Heart left ventricle (tissue), 16 donors: Measurements from ENCODE around the gene EFNA2. TPM values are rescaled to one million over a fixed set of nuclear protein-coding genes. Genes with fewer than 3 reads are reported as not detected.

Experiments
- ATAC-seq, 4 donors: fragments of 200-7000 bp; cut with Tn5 transposase; one replicate each; pipeline ENCODE4 v1.9.1; 2020 to 2022; ENCODE audit warnings: moderate library complexity in 4 of 4, mild to moderate bottlenecking in 3 of 4, moderate number of reproducible peaks in 1 of 4
- DNase-seq, 5 donors: peaks; one replicate each; pipeline ENCODE4 v3.0.0-alpha.2; 2020
- H3K27ac ChIP-seq, 12 donors: fragments of 200-600 bp; sonication (generic) in 4 of 12; one replicate each; pipeline versions ENCODE4 v1.5.0 to v1.8.0; 2016 to 2022; ENCODE audit warnings: mild to moderate bottlenecking in 2 of 12
- H3K27me3 ChIP-seq, 9 donors: fragments of 200-600 bp; sonication (generic) in 2 of 9; one replicate each; pipeline versions ENCODE4 v1.5.1 to v1.8.0; 2016 to 2022; ENCODE audit warnings: mild to moderate bottlenecking in 3 of 9
- H3K36me3 ChIP-seq, 9 donors: fragments of 200-600 bp; sonication (generic) in 2 of 9; one replicate each; pipeline versions ENCODE4 v1.5.0 to v1.8.0; 2018 to 2022; ENCODE audit warnings: mild to moderate bottlenecking in 2 of 9
- H3K4me1 ChIP-seq, 12 donors: fragments of 200-600 bp; sonication (generic) in 4 of 12; one replicate each; pipeline versions ENCODE4 v1.5.0 to v1.8.0; 2016 to 2022; ENCODE audit warnings: mild to moderate bottlenecking in 3 of 12
- H3K4me3 ChIP-seq, 12 donors: fragments of 200-600 bp; sonication (generic) in 4 of 12; one replicate each; pipeline versions ENCODE4 v1.5.0 to v1.8.0; 2017 to 2022; ENCODE audit warnings: mild to moderate bottlenecking in 9 of 12, moderate library complexity in 4 of 12
- H3K9me3 ChIP-seq, 12 donors: fragments of 200-600 bp; sonication (generic) in 4 of 12; one replicate each; pipeline versions ENCODE4 v1.5.0 to v1.8.0; 2016 to 2022; ENCODE audit warnings: mild to moderate bottlenecking in 1 of 12
- POLR2A ChIP-seq, 2 donors: fragments of 450-650 bp; IDR thresholded peaks; one replicate each; pipeline ENCODE4 v1.6.1; 2017; ENCODE audit warnings: antibody characterized with exemption in 2 of 2, mild to moderate bottlenecking in 2 of 2, moderate library complexity in 2 of 2
- WGBS, 4 donors: extraction: QIAGEN DNeasy Blood & Tissue Kit in 2 of 4; methylation state at CpG; one replicate each; pipeline versions ENCODE4 v1.1.5 to v1.1.7; 2013 to 2018; 5-methylcytosine and 5-hydroxymethylcytosine counted together
- intact Hi-C, 10 donors: fragments of 100-400 bp; cut with DNase I; formaldehyde crosslinking; loops; one replicate each; pipeline versions ENCODE4 v1.11.1 to v1.14.2; 2022
- polyA plus RNA-seq, 2 donors: library from polyadenylated mRNA; stranded (reverse); fragments of 200-250 nt; gene quantifications; one replicate each; pipeline ENCODE4 v1.2.3, GENCODE V29; 2013
- total RNA-seq, 9 donors: library from RNA; depleted of rRNA in 2 of 9; stranded (reverse); fragments of >200 nt in 2 of 9; fragmentation: NEBNext Ultra II Directional in 3 of 9; extraction: Animal tissue kit (Norgen Biotek cat#: 25700) in 3 of 9; gene quantifications; one replicate each; pipeline versions ENCODE4 v1.1.0 to v1.2.4, GENCODE V29; 2016 to 2023
- TF ChIP-seq, protein P1 (sequence below), 12 donors: fragments of 200-600 bp; sonication (generic) in 4 of 12; IDR thresholded peaks; one replicate each; pipeline versions ENCODE4 v1.5.0 to v1.8.0; 2018 to 2022; ENCODE audit warnings: antibody characterized with exemption in 12 of 12, mild to moderate bottlenecking in 5 of 12
- donor health status: ischemic (EF 13 %, LVEDD 7.1; RV severe dilation, severe dysfunction).
- donor health status: healthy with polysubstance abuse.
- donor health status: DM: no; HTN: yes; CAD: no.
- donor health status: DM: no; HTN: no; CAD: no.
- donor health status: ischemic (EF 25% LVEDD 6.9; RV normal size, moderate dysfunction).
- donor health status: ischemic (EF 25% LVEDD 5.7; RV mildly dilated, moderate dysfunction).
- donor health status: healthy.
- donor health status: DM: yes; HTN: yes; CAD: no.
- donor health status: ischemic (EF 35%, LVEDD 5.7; RV mildly dilated, moderate dysfunction).
- donor health status: nonischemic (EF 11% LVEDD 7.7; RV severe dilation, severe dysfunction).
- donor health status: DM: yes; HTN: yes; CAD: no.
- donor health status: PGD.
- donor health status: ischemic (EF 29% LVEDD 5.4; RV normal size, mild dysfunction).
- donor health status: nonischemic (EF 23%, LVEDD 6.1; RV moderate dilation, normal function).

The EFNA2 gene
- total and polyA plus RNA-seq, 11 donors: not detected

DNA sequence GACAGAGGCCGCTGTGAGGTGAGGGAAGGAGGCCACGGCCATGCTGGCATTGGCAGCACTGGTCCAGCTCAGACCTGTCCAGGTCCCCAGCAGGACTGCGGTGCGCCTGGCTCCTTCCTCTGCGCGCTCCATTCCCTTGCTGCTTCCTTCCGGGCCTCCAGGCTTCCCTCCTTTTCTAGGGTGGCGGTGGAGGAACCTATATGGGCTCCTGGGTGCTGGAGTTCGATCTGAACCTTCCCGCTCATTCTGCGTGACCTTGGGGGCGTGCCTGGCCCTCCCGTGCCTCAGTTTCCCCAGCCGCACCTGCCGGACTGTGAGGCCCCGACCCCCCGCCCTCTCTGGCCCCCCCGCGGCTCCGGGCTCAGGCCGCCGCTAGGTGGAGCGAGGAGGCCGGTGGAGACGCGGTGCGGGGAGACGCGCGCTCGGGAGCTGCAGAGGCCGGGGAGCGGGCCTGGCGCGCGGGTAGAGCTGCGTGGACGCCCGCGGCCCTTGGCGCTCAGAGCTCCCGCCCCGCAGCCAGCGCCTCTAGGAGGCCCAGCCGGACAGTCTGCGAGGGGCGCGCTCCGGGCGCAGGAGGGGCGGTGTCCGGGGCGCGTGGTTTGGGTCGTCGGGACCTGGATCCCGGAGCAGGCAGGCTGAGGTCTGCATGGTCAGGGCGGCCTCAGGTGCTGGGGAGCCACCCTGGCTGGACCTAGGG lies 29.9 kb downstream of the EFNA2 start:
- TF ChIP-seq, protein P1, sequence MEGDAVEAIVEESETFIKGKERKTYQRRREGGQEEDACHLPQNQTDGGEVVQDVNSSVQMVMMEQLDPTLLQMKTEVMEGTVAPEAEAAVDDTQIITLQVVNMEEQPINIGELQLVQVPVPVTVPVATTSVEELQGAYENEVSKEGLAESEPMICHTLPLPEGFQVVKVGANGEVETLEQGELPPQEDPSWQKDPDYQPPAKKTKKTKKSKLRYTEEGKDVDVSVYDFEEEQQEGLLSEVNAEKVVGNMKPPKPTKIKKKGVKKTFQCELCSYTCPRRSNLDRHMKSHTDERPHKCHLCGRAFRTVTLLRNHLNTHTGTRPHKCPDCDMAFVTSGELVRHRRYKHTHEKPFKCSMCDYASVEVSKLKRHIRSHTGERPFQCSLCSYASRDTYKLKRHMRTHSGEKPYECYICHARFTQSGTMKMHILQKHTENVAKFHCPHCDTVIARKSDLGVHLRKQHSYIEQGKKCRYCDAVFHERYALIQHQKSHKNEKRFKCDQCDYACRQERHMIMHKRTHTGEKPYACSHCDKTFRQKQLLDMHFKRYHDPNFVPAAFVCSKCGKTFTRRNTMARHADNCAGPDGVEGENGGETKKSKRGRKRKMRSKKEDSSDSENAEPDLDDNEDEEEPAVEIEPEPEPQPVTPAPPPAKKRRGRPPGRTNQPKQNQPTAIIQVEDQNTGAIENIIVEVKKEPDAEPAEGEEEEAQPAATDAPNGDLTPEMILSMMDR (IDR thresholded peaks at IDR 0.05): peak; percentile 24 to 79 (median 62)
- TF ChIP-seq POLR2A (IDR thresholded peaks at IDR 0.05): no peak

DNA sequence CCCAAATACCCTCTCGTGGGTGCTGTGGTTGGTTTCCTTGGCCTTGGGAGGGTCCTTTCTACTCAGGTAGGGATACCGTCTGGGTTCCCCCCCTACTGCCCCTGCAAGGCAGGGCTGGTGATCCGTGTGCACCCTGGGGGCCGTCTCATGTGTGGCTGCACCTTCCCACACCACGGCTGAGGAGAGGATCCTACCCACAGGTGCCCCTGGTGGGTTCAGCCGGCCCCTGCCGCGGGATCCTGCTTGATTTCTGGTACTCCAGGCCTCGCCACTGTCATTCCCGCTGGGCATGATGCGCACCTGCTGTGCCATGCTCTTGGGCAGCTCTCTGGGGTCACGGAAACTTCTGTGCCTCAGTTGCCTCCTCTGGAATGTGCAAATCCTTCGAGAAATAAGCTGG lies 30.8 kb downstream of the EFNA2 start:
- Histone ChIP-seq H3K4me1 (peaks cover 0 to 11% (median 5%) of the 10 kb centered on the region in 12 donors), H3K4me3 (no peak overlapping the region), H3K36me3 (no peaks in the 10 kb centered on the region), H3K27ac (no peak overlapping the region), H3K9me3 (no peaks in the 10 kb centered on the region), H3K27me3 (peaks cover 8 to 61% (median 30%) of the 10 kb centered on the region in 9 donors)
- intact Hi-C loops: loop anchor here in 4 of 10 donors (5.0 to 10.0 kb wide), 4 partner anchors 66 to 138 kb away; partner anchors contain the start of genes APC2 (in 1 of the 4), GAMT (in 1 of the 4) and NDUFS7 (in 1 of the 4)
- ATAC-seq: no peak
- WGBS, 4 donors: 74 to 85% (median 80%) methylated on average over 10 to 13 of the region's 13 CpGs
- TF ChIP-seq, protein P1 (IDR thresholded peaks at IDR 0.05): no peak
- TF ChIP-seq POLR2A (IDR thresholded peaks at IDR 0.05): no peak
- no peak for DNase-seq

More for the DNA sequence above, 29.9 kb downstream of the EFNA2 start:
- peak overlapping the region in 9 of 12 donors; percentile 7 to 41 (median 27) for H3K4me3 ChIP-seq
- no peaks in the 10 kb centered on the region for H3K36me3 ChIP-seq
- peak; percentile 39 to 77 (median 52) for DNase-seq
- ATAC-seq: peak; percentile 39 to 85 (median 80)
- H3K4me1 ChIP-seq: peaks cover 0 to 11% (median 5%) of the 10 kb centered on the region in 12 donors
- H3K9me3 ChIP-seq: no peaks in the 10 kb centered on the region
- H3K27ac ChIP-seq: no peak overlapping the region
- 9 to 31% (median 12%) methylated on average over 17 to 58 of the region's 58 CpGs for WGBS, 4 donors
- intact Hi-C loops: loop anchor here in 4 of 10 donors (5.0 to 10.0 kb wide), 4 partner anchors 67 to 139 kb away; partner anchors contain the start of genes APC2 (in 1 of the 4), GAMT (in 1 of the 4) and NDUFS7 (in 1 of the 4)
- H3K27me3 ChIP-seq: peaks cover 8 to 69% (median 30%) of the 10 kb centered on the region in 9 donors

DNA sequence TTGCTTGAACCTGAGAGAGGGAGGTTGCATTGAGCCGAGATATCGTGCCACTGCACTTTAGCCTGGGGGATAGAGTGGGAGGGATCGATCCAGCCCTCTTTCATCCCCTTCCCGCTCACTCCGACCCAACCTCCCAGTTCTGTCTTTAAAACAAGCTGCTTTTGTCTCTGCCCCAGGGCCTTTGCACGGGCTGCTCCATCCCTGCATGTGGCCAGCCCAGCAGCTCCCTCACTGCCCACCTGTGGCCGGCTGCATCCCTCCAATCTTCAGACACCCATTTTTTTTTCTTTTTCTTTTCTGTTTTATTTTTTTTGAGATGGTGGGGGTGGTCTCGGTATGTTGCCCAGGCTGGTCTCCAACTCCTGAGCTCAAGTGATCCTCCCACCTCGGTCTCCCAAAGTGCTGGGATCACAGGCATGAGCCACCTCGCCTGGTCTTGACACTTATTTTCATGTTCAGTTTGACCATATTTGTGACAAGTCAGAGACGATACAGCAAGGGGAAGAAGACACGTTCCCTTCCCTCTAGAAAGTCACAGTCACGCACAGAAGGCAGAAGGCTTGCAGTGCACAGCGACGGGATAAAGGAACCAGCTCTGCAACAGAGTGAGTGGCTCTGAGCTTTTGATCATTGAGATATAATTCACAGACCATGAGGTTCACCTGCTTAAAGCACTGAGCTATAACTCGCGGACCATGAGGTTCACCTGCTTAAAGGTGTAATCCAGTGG lies 31.8 kb downstream of the EFNA2 start:
- Histone ChIP-seq H3K4me3 (no peak overlapping the region), H3K9me3 (no peaks in the 10 kb centered on the region), H3K27me3 (peaks cover 8 to 67% (median 35%) of the 10 kb centered on the region in 9 donors), H3K27ac (no peak overlapping the region), H3K36me3 (no peaks in the 10 kb centered on the region), H3K4me1 (peaks cover 0 to 11% (median 5%) of the 10 kb centered on the region in 12 donors)
- intact Hi-C loops: loop anchor here in 4 of 10 donors (5.0 to 10.0 kb wide), 4 partner anchors 65 to 137 kb away; partner anchors contain the start of genes APC2 (in 1 of the 4), GAMT (in 1 of the 4) and NDUFS7 (in 1 of the 4)
- DNase-seq (no peak), ATAC-seq (no peak)
- no peak for TF ChIP-seq POLR2A (IDR thresholded peaks at IDR 0.05)
- TF ChIP-seq, protein P1 (IDR thresholded peaks at IDR 0.05): no peak
- whole genome bisulfite sequencing, 4 donors: 68 to 76% (median 74%) methylated on average over 17 of the region's 17 CpGs
